Keratinocyte (primary cell): ENCODE data around the gene ACOT13. TPM values are rescaled to one million over a fixed set of nuclear protein-coding genes. Genes with fewer than 3 reads are reported as not detected.

Experiments used
- DNase-seq: peaks from one replicate; pipeline ENCODE4 v3.0.0-alpha.2; 2011; ENCODE audit warnings: low read depth, missing footprints, low spot score
- FAIRE-seq: peaks from 2 replicates; lab custom pipeline; 2011; peaks lifted over from hg19 to GRCh38; lab: Jason Lieb, UNC
- H2AFZ ChIP-seq: 2 replicates; pipeline ENCODE4 v1.6.0; 2012; ENCODE audit warnings: low read length, control low read depth, inconsistent platforms; ENCODE audit not compliant: control insufficient read depth
- H3K27ac ChIP-seq: 2 replicates; pipeline ENCODE4 v1.5.1; 2011; ENCODE audit warnings: low read length; ENCODE audit not compliant: control insufficient read depth, insufficient read depth
- H3K27me3 ChIP-seq: 3 replicates; pipeline ENCODE4 v1.6.0; 2011; ENCODE audit warnings: low read length; ENCODE audit not compliant: control insufficient read depth, insufficient read depth; ENCODE audit errors: extremely low read depth
- H3K36me3 ChIP-seq, 2 experiments: 2 replicates in 1 of 2; 3 replicates in 1 of 2; pipeline ENCODE4 v1.5.1; 2011; ENCODE audit warnings: low read length in 2 of 2, mild to moderate bottlenecking in 1 of 2; ENCODE audit not compliant: control insufficient read depth in 2 of 2, insufficient read depth in 2 of 2; ENCODE audit errors: extremely low read depth in 1 of 2
- H3K4me1 ChIP-seq: 3 replicates; pipeline ENCODE4 v1.5.1; 2011; ENCODE audit warnings: low read length; ENCODE audit not compliant: control insufficient read depth, insufficient read depth; ENCODE audit errors: extremely low read depth
- H3K4me2 ChIP-seq: 3 replicates; pipeline ENCODE4 v1.6.0; 2011; ENCODE audit warnings: low read depth, low read length; ENCODE audit not compliant: control insufficient read depth, insufficient read depth; ENCODE audit errors: extremely low read depth
- H3K4me3 ChIP-seq, 3 experiments: fragments of 200-600 bp in 1 of 3; sonication (generic) in 1 of 3; 2 replicates in 2 of 3; 3 replicates in 1 of 3; pipeline ENCODE4 v1.5.1; 2011 to 2016; ENCODE audit warnings: low read length in 3 of 3, mild to moderate bottlenecking in 3 of 3, control low read depth in 2 of 3, inconsistent platforms in 1 of 3, low read depth in 1 of 3, mixed read lengths in 1 of 3, mixed run types in 1 of 3, moderate library complexity in 1 of 3; ENCODE audit not compliant: control insufficient read depth in 2 of 3, insufficient read depth in 2 of 3; ENCODE audit errors: extremely low read depth in 1 of 3
- H3K79me2 ChIP-seq: 2 replicates; pipeline ENCODE4 v1.6.0; 2012; ENCODE audit warnings: low read length; ENCODE audit not compliant: control insufficient read depth, insufficient read depth
- H3K9ac ChIP-seq: 3 replicates; pipeline ENCODE4 v1.6.0; 2011; ENCODE audit warnings: low read length; ENCODE audit not compliant: control insufficient read depth, insufficient read depth; ENCODE audit errors: extremely low read depth
- H3K9me1 ChIP-seq: 3 replicates; pipeline ENCODE4 v1.6.0; 2011; ENCODE audit warnings: low read length; ENCODE audit not compliant: control insufficient read depth, insufficient read depth; ENCODE audit errors: extremely low read depth
- H3K9me3 ChIP-seq: 2 replicates; pipeline ENCODE4 v1.5.1; 2012; ENCODE audit warnings: low read depth, low read length; ENCODE audit not compliant: control insufficient read depth
- H4K20me1 ChIP-seq: 3 replicates; pipeline ENCODE4 v1.6.0; 2011; ENCODE audit warnings: low read length; ENCODE audit not compliant: control insufficient read depth, insufficient read depth; ENCODE audit errors: extremely low read depth
- EZH2 ChIP-seq: IDR thresholded peaks from one replicate; pipeline ENCODE4 v1.6.1; 2012; ENCODE audit warnings: inconsistent platforms, mild to moderate bottlenecking, low read length, moderate library complexity
- dilution Hi-C: fragments of 300-500 bp; cut with MboI; formaldehyde crosslinking; loops from one replicate; pipeline ENCODE4 v1.7.0; 2020; ENCODE audit warnings: low sequenced_read_pairs; ENCODE audit not compliant: extremely low pct_ligation_motif_present
- polyA plus RNA-seq, 5 experiments: library from polyadenylated mRNA; depleted of rRNA in 3 of 5; stranded (reverse) in 3 of 5; stranded (forward) in 1 of 5; unstranded in 1 of 5; fragments of >200 nt; gene quantifications; 1 replicate in 1 of 5; 2 replicates in 3 of 5; 3 replicates in 1 of 5; pipeline versions ENCODE4 v1.2.1 to v1.2.3, GENCODE V29; 2011 to 2012; ENCODE audit warnings: missing spikeins in 2 of 5, low read depth in 1 of 5, low replicate concordance in 1 of 5
- TF ChIP-seq, protein P1 (sequence below), 3 experiments: IDR thresholded peaks in 1 of 3; conservative IDR thresholded peaks in 1 of 3; optimal IDR thresholded peaks in 1 of 3; 2 replicates in 2 of 3; 3 replicates in 1 of 3; pipeline versions ENCODE3 to v1.5.1; 2011; ENCODE audit warnings: low read length in 3 of 3, mild to moderate bottlenecking in 3 of 3, moderate library complexity in 2 of 3, control low read depth in 1 of 3, inconsistent platforms in 1 of 3; ENCODE audit not compliant: insufficient read depth in 2 of 3; ENCODE audit errors: extremely low read depth in 1 of 3

Gene ACOT13
- polyA plus RNA-seq, 1 donor (not counting 4 experiments of a cell fraction or from before 2014, with no cell fraction given), result 57.9 TPM

DNA sequence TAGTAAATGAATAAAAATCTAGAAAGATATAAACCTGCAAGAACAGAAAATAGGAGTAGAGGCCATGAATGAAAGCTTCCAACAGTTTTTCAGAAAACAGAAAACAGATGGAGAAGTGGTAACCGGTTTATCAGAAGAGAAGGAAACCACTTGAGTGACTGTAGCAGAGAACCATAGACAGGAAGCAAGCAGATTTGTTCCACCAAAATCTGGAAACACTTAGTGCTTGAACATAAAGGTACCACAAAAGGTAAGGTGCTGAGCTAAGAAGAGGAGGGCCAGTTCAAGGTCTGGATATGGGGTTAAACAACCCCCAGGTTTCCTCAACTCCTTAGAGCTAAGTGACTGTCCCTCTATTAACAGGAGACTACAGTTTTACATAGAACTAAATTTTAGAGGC, 11.7 kb upstream of the ACOT13 start:
- no peak overlapping the region for H3K9ac ChIP-seq
- dilution Hi-C loops, result no loop called here
- H3K9me1 ChIP-seq, result no peaks in the 10 kb centered on the region
- H3K27ac ChIP-seq, result no peak overlapping the region
- H3K4me3 ChIP-seq, result no peak overlapping the region
- no peak overlapping the region for H3K4me2 ChIP-seq
- H3K9me3 ChIP-seq, result no peaks in the 10 kb centered on the region
- no peaks in the 10 kb centered on the region for H4K20me1 ChIP-seq
- peaks cover 3% of the 10 kb centered on the region for H3K4me1 ChIP-seq
- H3K27me3 ChIP-seq, result no peaks in the 10 kb centered on the region
- H3K79me2 ChIP-seq, result no peaks in the 10 kb centered on the region
- H3K36me3 ChIP-seq, result peaks cover 8 to 27% of the 10 kb centered on the region in 2 experiments
- DNase-seq, result no peak
- no peak for FAIRE-seq
- H2AFZ ChIP-seq, result no peak overlapping the region
- TF ChIP-seq, protein P1, sequence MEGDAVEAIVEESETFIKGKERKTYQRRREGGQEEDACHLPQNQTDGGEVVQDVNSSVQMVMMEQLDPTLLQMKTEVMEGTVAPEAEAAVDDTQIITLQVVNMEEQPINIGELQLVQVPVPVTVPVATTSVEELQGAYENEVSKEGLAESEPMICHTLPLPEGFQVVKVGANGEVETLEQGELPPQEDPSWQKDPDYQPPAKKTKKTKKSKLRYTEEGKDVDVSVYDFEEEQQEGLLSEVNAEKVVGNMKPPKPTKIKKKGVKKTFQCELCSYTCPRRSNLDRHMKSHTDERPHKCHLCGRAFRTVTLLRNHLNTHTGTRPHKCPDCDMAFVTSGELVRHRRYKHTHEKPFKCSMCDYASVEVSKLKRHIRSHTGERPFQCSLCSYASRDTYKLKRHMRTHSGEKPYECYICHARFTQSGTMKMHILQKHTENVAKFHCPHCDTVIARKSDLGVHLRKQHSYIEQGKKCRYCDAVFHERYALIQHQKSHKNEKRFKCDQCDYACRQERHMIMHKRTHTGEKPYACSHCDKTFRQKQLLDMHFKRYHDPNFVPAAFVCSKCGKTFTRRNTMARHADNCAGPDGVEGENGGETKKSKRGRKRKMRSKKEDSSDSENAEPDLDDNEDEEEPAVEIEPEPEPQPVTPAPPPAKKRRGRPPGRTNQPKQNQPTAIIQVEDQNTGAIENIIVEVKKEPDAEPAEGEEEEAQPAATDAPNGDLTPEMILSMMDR (optimal IDR thresholded peaks at IDR 0.05 in 1 of 3, IDR thresholded peaks at IDR 0.05 in 1 of 3, conservative IDR thresholded peaks at IDR 0.05 in 1 of 3; ENCODE audit: extremely low read depth in 1 of 3, insufficient read depth in 2 of 3, low read length in 3 of 3), result no peak
- TF ChIP-seq EZH2, result no peak

DNA sequence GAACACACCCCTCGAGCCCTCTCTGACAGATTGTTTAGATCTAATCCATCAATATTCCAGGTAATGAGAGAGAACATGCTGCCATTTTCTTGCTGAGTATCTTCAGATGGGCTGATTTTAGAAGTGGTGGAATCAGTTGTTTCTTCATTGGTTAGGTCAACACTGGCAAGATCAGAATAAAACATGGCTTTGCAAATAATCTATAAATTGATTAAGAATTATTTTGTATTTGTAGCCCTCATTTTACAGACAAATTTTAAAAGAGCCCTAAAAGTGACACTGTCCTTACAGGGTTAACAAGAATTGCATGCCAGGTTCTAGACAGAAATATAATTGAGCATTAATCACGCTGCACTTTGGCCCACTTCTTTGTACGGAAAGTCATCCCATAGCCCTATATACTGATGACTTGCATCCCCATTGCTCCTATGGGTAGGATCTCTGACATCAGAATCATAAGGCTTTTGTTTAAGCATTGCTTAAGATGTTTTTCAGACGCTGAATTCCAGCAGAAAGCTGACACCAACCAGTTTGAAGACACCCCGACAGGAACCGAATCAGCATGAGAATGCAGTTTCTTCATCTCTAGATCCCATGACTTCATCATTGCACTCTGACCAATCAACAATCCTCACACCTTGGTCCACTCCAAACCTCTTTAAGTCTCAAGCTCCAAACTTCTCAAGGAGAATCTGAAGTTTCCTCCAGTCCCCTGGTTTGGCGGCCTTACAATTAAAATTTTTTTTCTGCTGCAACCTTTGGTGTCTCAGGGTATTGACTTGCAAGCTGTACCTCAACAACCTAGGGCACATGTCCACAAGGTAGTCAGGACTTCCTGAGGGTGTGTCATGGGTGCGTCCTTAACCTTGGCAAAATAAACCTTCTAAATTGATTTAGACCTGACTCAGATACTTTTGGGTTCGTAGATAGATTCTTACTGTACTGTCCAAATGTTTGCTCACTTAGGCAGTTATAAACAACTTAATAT, 8.0 kb upstream of the ACOT13 start:
- TF ChIP-seq, protein P1 (optimal IDR thresholded peaks at IDR 0.05 in 1 of 3, IDR thresholded peaks at IDR 0.05 in 1 of 3, conservative IDR thresholded peaks at IDR 0.05 in 1 of 3; ENCODE audit: extremely low read depth in 1 of 3, insufficient read depth in 2 of 3, low read length in 3 of 3), result no peak
- no peak for TF ChIP-seq EZH2
- Histone ChIP-seq H2AFZ (no peak overlapping the region), H3K36me3 (peaks cover 12 to 19% of the 10 kb centered on the region in 2 experiments), H3K27me3 (no peaks in the 10 kb centered on the region), H4K20me1 (no peaks in the 10 kb centered on the region), H3K9me3 (no peaks in the 10 kb centered on the region), H3K4me2 (no peak overlapping the region), H3K4me3 (no peak overlapping the region), H3K79me2 (peaks cover 9% of the 10 kb centered on the region), H3K9ac (no peak overlapping the region), H3K4me1 (peaks cover 3% of the 10 kb centered on the region), H3K9me1 (no peaks in the 10 kb centered on the region), H3K27ac (peak overlapping the region; percentile 36)
- FAIRE-seq (no peak), DNase-seq (no peak)
- dilution Hi-C loops, result no loop called here
